ENCODE results near the gene NAALADL2.
"Not testable (repeated sequence)": the region's sequence is repeated elsewhere in the genome, so short reads cannot be mapped to it uniquely, and the experiment has no call there.

NAALADL2 gene

DNA sequence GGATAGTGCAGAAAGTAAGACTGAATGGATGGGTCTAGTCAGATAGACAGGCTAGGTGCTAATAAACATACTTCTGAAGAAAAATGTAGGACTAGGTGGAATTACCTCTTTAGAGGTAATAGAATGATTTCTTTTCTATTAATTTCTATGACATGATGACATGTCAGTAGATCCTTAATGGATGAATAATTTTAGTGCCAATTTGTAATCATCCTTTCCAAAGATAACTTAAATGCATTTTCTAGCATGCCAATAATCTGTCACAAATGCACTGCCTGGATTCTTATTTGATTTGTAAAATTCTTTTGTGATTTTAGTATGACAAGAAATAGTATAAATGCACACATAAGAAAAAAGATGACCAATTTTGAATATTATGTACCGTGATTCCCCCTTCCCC lies 356.7 kb downstream of the NAALADL2 start:
- no peak for DNase-seq

DNA sequence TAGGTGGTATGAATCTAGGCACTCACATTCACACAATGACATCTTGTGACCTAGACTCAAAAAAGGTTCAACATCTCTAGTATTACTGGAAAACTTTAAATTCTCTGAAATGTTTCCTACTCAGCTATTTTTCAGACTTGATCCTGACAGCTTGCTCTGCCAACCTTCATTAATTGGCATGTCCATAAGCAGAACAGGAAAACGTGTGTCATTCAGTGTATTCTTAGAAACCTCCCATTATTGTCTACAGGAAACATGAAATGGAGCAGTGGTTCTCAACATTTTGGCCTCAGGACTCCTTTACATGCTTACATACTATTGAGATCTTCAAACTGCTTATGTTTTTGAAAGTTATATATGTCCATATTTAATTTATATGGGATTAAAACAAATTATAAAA lies 363.2 kb downstream of the NAALADL2 start:
- DNase-seq = no peak

DNA sequence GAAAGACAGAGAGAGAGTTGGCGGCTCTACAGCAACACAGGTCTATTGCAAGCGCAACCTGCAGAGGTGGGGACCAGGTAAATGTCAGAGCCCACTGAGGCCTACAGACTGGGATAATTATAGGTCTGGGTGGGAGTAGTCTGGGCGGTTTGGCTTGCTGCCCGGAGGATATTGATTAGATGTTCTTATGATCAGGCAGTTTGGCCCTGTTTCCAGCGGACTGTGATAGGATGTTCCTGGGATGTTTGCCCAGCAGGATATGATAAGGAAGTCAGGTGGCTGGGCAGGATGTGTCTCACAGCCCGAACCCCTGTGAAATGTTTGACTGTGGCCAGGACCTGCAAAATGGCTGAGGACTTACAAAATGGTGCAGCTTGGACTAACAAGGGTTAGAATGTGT lies 364.9 kb downstream of the NAALADL2 start:
- DNase-seq = no peak

DNA sequence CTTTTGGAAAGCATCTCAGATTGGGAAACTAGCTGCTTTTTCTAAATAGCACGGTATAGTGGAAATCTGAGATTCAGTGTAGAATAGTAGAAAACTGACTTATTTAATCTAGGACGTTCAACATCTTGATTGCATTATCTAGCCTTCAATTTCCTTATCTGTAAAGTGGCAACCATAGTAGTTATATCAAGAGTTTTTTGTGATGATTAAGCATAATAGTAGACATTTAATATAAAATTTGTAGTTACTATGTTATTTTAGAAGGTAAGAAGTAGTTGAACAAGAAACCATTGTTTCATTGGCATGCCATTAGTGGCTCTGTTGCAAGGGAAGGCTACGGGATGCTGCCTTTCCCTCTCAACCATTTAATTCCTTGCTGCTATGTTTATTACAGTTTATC lies 367.3 kb downstream of the NAALADL2 start:
- no peak for DNase-seq

DNA sequence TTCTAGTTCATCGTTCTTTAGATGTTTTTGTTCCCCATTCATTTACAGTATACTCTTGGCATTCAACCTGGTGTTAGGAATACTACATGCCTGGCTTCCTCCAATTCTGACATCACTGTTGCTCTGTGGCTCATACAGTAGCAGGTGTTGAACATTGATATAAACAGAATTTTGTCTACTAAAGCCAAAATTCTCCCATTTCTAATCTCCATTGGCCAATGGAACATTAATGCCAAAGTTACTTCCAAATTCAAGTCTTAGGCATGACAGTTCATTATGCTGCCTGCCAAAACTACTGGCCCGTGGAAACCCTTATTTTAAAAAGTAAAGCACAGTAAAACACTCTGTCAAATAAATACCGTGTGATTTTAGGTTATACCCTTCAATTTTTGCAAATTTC lies 368.0 kb downstream of the NAALADL2 start:
- DNase-seq = no peak

DNA sequence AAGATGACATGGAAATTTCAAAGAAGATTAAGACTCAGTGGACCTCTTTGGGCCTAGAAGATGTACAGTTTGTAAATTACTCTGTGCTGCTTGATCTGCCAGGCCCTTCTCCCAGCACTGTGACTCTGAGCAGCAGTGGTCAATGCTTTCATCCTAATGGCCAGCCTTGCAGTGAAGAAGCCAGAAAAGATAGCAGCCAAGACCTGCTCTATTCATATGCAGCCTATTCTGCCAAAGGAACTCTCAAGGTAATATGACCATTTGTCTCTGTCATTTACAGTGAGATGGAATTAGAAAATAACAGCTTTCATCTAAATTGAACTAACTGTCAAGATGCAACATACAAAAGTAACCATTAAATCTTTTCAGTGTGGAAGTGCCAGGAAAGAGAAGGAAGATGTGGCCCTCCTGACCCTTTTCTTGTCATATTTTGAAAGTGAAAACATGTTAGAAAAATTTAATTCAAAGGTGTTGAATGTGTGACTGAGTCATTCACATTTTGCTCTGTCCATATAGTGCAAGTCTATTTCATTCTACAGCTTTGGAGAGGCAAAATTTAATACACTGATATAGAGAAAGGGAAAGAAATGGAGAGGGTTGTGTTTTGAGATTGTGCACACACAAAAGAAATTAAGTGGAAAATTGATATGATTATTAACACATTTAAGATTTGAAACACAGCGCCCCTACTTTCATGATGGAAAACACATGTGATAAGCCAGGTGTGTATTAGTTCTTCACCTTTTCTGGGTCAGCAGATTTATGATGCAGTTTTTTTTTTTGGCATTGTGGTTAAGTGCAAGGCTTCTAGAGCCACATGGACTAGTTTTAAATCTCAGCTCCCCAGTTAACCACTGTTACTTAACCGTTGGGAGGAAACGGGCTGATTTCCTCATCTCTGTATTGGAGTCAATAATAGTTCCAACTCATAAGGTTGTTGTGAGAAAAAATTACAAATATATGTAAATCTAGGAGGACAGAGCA lies 375.1 kb downstream of the NAALADL2 start:
- no peak for DNase-seq

DNA sequence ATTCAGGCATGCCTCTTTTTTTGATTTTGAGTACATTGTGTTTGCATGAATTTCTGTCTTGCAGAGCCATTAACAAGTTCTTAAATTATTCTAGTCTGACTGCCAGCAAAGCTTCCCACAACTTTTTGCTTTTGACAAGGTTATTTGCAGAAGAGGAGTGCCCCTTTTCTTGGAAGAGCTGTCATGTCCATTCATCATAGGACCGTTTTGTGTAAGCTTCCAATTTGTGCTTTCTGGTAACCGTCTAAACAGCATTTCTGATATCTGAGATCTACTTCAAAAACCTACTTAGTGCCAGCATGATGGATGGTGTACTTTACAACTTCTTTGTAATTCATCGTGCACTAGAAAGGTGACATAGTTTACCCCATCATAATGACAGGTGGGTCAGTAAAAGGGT lies 379.7 kb downstream of the NAALADL2 start:
- DNase-seq = no peak

DNA sequence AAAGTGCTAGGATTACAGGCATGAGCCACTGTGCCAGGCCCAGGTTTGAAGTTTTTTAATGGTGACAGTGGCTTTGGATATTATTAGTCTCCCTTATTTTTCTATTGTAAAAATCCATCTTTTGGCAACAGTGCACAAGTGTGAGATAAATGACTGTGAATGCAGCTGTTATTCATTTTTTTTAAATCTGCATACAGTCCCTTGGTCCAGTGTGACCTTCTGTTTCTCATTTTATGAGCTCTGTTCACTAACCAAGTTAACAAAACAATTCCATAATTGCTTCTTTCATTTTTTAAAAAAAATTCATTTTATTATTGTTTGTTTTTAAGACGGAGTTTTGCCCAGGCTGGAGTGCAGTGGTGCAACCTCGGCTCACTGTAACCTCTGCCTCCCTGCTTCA lies 381.8 kb downstream of the NAALADL2 start:
- DNase-seq = no peak

DNA sequence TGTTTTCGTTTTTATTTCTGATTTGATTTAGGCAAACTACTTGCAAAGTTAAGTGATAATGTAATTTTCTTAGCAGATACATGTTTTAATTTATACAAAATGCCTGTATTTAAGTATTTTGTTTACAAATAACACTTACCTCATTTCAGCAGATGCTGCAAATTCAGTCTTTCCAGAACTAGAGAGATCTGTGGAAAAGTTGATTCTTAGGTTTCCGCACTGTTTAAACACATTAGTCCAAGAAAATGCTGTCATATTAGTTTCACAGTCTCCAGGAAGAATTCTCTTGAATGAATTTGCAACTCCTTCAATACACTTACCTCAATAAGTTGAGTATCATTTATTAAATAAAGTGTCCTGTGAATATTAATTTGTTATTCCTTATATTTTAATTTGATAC lies 383.1 kb downstream of the NAALADL2 start:
- DNase-seq = no peak

DNA sequence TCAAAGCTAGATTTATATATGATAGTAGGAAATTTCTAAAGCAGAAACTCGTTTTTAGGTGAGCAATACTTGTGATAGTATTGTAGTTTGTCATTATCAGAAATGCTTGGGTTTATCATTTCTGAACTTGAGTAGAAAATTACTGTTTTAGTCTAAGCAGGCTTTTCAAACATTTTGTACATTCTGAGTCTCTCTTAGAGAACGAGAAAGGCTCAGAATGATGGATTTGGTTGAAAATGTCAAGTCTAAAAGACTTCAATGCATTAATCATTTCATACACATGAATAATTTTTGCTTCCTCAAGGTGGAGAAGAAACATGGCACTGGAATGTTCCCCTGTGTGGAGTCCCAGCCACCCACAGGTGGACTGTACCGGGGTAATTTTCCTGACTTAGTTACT lies 387.1 kb downstream of the NAALADL2 start:
- no peak for DNase-seq

DNA sequence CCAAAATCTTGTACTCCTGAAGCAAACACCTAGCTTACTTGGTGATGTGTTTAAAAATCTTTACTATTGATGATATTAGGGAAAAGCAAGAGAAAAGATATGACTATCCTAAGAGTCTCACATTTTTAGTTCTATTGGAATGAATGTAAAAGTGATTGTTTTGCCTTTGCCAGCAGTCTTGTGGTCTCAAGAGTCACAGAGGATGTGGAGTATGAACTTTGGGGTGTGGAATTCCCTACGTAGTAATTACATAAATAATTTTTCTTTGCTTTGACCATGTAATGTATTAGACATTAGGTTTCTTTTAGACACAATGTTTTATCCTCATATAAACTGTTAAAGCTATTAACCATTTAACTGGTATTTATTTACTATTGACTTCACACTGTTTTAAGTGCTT lies 387.6 kb downstream of the NAALADL2 start:
- no peak for DNase-seq

DNA sequence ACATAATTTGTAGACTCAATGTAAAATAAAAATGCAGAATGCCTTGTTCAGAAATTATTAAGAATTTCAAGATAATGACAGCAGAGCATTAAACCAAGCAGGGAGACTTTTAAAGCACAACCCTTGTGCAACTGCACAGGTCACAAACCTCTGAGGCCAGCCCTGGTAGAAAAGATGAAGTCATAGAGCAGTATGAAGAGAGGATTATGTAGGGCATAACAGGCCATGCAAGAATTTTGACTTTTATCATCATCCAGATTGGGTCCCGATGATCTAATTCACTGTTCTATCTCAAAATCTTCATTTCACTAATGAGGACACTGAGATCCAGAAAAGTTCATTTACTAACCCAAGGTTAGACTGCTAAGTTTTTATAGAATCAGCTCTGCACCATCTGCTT lies 388.5 kb downstream of the NAALADL2 start:
- DNase-seq = no peak

DNA sequence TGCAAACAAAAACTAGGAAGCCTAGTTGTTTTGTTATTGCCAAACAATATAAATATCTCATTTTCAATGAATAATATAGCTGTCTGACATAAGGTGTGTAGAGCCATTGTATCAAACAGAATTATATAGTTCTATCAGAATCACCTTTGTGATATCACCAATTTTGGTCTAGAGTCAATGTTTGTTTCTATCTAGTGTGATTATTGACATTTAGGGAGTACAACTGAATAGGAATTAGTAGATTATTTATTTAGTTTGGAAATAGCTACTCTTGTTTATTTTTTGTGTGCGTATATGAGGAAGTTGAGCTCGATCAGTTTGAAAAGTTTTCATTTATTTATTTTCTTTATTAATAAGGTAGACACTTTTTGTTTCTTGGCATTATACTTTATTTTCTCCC lies 389.7 kb downstream of the NAALADL2 start:
- DNase-seq = no peak

DNA sequence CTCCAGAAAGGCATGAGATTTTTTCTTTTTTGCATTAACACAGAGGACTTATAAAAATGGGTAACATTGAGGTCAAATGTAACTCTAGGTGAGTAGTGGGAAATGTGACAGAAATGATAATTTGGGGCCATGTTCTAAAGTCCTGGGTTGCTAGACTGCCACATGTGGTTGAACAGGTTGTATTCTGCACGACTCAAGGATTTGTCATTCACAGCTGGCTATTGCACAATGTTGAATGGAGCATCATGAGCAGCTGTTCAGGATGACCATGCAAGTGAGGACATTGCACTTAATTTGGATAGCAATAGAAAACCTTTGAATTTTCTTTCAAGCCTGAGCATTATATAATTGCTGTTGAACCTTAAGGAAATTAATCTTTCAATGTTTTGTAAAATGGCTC lies 396.6 kb downstream of the NAALADL2 start:
- no peak for DNase-seq

DNA sequence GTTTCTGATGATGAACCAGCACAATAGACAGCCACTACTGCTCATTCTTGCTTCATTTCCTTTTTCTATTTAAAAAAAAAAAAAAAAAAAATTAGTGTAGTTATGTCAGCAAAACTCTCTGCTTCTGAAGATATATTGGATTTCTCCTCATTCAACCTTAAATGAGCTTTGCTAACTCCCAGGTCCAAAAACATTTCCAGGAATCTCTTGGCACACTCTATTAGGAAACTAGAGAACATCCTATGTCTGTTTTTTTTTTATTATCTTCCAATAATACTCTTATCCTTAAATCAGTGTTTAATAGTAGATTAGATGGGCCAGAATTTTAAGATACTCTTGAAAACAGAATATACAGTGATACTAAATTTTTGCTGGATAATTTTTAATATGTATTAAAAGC lies 398.0 kb downstream of the NAALADL2 start:
- DNase-seq = no peak

DNA sequence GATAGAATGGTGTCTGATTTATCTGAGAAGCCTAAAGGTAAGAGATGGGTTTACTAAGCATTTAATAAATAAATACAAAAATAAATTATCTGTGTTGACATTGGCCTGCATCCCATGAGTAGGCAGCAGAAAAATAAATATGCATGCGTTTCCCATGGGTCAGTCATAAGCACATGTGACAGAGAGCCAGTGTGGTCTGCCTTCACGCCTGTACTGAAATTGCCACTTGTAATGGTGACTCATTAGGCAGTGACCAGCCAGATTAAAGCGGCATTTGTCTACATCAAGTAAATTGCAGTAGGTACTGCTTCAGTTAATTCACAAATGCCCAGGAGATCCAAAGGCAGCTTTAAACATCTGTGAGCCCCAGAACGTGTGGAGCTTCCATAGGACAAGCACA lies 399.6 kb downstream of the NAALADL2 start:
- no peak for DNase-seq

DNA sequence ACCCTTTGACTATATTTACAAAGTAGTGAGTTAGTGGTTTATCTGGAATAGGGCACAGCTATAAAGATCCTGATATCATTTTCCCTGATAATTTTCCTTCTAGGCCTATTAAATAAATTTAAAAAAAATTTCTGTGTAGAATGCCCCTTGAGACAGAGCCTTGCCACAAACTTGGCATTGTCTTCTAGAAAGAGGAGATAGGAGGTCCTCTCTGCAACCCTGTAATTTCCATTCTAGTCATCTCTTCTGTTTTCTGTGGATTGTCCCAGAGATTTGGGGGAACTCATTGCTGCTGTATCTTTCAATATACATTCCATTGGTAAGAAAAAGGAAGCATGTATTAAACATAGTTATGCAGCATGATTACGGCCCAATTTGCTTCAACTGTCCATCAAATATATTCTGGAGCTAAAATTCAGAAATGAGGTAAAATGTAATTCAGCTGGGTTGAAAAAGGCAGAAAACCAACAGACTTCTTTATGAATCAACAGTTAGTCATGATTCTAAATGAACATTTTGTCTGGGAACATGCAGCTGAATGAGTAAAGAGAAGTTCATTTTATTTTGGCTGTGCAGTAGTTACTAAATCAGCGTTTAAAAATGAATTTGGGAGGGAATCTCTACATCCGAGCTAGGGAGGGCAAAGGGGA lies 401.1 kb downstream of the NAALADL2 start:
- no peak for DNase-seq

DNA sequence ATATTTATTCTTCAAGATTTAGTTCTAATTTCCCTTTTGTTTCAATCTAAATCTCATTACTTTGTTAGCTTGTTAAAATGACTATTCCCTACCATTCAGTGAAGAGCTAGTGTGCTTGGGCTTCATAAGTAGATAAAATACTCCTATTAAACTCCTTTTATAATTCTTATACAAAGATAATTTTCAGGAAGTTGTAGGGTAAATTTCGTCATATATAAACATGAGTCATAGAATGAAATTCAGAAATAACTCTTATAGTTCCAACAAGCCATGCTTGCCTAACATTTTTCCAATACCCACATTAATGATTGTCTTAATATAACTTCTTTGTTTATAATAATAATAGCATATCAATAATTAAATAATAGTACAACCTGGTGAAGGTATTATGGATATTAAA lies 407.3 kb downstream of the NAALADL2 start:
- DNase-seq = peak in 1 of 2 donors; percentile 38

DNA sequence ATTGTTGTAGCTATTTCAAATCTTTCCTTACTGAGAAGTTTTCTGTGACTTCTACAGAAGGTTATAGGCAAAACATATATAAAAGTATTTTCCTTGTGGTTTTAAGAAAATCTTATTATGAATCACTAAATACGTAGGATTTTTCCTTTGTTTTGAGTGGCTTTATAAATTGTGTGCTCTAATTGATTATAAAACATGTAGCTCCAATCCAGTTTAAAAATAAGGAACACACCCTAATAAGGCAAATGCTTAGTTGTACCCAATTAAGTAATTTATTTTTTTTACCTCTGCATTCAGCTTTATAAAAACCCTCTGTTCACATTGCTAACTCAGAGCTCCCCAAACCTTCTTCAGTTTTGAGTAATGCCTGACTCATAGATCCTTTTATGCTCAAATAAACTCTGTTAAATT lies 408.0 kb downstream of the NAALADL2 start:
- DNase-seq = no peak

DNA sequence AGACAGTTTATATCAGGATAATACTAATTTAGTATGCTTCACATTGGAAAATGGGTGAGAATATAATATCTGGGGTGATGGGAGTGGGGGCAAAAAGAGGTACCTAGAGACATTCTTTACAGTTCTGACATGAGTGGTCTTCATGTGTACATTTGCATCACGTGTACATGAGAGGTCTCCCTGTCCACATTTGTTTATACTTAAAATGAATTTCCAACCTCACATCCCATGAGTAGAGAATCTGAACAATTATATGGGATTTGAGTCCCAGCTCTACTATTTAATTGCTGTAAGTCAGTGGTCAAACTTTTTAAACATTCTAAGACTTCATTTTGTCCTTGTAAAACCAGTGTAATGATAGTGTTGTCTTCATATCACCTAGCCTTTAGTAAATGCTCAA lies 408.4 kb downstream of the NAALADL2 start:
- DNase-seq = no peak

DNA sequence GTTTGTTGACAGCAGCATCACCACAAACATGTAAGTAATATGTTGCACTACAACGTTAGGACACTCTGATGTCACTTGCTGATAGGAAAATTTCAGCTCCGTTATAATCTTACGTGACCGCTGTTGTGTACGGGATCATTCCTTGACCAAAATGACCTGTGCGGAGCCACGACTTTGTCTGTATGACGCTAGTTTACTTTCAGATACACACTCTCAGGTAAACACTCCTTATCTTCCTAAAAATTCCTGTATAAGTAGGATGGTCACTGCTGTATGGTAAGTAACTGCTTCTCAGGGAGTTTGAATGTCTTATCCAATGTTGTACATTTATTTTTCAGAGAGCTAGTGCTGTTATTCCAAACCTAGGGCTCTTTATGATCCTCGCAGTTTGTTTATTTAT lies 410.3 kb downstream of the NAALADL2 start:
- DNase-seq = no peak

DNA sequence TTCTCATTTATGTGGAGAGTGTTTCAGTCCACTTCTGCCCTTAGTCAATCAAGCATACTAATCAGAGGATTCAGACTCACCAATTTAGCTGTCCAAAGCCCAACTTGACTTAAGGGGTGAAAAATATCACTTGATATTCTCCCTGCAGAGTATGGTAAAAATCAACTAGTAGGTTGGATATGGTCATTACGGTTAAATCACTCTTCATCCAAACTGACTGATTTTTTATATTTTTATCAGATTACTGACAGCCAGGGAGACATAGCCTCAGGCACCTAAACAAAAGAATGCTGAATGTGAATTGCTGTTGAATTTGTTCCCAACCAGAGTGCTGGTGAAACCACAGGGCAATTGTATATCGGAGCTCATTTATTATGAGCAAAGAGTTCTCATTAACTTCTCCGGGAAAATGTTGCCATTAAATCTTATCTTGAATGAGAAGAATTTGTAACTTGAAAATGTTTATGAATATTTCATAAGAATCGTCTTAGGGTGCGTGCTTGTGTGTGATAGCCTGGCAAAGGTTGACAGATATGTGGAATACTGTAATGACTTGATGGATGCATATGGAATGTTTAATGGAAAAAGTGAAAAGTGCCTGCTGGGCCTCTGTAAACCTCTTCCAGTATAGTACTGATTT lies 411.2 kb downstream of the NAALADL2 start:
- DNase-seq = no peak

DNA sequence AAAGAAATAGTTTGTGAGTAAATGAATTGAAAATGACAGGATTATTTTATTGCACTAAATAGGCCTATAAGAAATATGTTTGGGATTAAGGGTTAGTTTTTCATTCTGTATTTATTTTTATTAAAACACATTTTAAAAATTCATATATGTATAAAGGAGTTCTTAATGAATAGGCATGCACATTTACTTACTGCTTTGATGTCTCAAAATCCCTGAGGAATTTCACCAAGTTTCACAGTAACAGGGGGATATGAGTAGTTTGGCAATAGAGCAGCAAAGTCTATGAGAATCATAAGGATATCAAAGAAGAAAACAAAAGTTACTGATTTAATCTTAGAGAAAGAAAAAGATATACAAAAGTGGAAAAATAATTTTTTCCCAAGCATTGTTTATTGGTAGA lies 411.7 kb downstream of the NAALADL2 start:
- DNase-seq = no peak

DNA sequence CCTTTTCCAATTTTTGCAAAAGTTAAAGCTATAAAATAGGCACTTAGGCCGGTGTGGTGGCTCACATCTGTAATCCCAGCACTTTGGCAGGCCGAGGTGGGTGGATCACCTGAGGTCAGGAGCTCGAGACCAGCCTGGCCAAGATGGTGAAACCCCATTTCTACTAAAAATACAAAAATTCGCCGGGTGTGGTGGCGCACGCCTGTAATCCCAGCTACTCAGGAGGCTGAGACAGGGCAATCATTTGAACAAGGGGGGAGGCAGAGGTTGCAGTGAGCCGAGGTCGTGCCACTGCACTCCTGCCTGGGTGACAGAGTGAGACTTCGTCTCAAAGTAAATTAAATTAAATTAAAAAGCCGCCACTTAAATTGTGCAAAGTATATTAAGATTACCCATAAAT lies 412.3 kb downstream of the NAALADL2 start:
- DNase-seq = not testable (repeated sequence)
